Panc1 (cell line): ENCODE results near the gene IFT52.

Source experiments
- CTCF ChIP-seq: fragments of 450-650 bp; IDR thresholded peaks from 2 replicates; pipeline ENCODE4 v1.5.1; 2017; ENCODE audit warnings: mild to moderate bottlenecking
- POLR2AphosphoS5 ChIP-seq: IDR thresholded peaks from 2 replicates; pipeline ENCODE4 v1.6.1; 2012; ENCODE audit warnings: mild to moderate bottlenecking, low read depth, low read length, moderate library complexity

- TF ChIP-seq CTCF (no peak), POLR2AphosphoS5 (no peak)
Observed at GRCh38 chr20:43680981-43681380, 90.2 kb downstream of the IFT52 start.
